PC-3 (cell line): ENCODE results near the gene RAB5B. TPM values are rescaled to one million over a fixed set of nuclear protein-coding genes. Genes with fewer than 3 reads are reported as not detected.

Source experiments
- ATAC-seq: fragments of 200-7000 bp; cut with Tn5 transposase; 2 replicates; pipeline ENCODE4 v1.9.1; 2020; ENCODE audit warnings: mild to moderate bottlenecking, moderate library complexity
- BruUV-seq: library from RNA; stranded (reverse); fragments of 400-500 nt; replicated peaks from 2 replicates; lab custom pipeline; 2021; lab: Mats Ljungman, UMichigan
- CTCF ChIA-PET: fragments of 300-600 bp; sonication (Branson Sonifier 250); formaldehyde crosslinking; loops from one replicate; lab custom pipeline; 2022; ENCODE audit warnings: antibody characterized with exemption; lab: Charles Lee
- POLR2A ChIA-PET: fragments of 300-600 bp; sonication (Branson Sonifier 250); formaldehyde crosslinking; loops from one replicate; lab custom pipeline; 2022; ENCODE audit warnings: antibody characterized with exemption; ENCODE audit not compliant: unreplicated experiment; lab: Charles Lee
- DNase-seq: peaks from one replicate; pipeline ENCODE4 v3.0.0-alpha.2; 2015
- H2AFZ ChIP-seq: fragments of 300-600 bp; sonication (generic); 2 replicates; pipeline ENCODE4 v1.6.0; 2016; ENCODE audit warnings: antibody characterized with exemption, low read length
- H3F3A ChIP-seq: fragments of 300-600 bp; sonication (generic); one replicate; pipeline ENCODE4 v1.6.0; 2017; ENCODE audit warnings: antibody characterized with exemption, low read length, control low read depth, mild to moderate bottlenecking; ENCODE audit not compliant: unreplicated experiment
- H3K27ac ChIP-seq: fragments of 300-600 bp; sonication (generic); 2 replicates; pipeline ENCODE4 v1.5.1; 2016; ENCODE audit warnings: mild to moderate bottlenecking, low read length
- H3K27me3 ChIP-seq: fragments of 300-600 bp; sonication (generic); 2 replicates; pipeline ENCODE4 v1.6.1; 2016; ENCODE audit warnings: low read length, mixed read lengths
- H3K36me3 ChIP-seq: fragments of 300-600 bp; sonication (generic); 2 replicates; pipeline ENCODE4 v1.6.1; 2016; ENCODE audit warnings: low read depth, mixed run types, low read length, mixed read lengths
- H3K4me1 ChIP-seq: fragments of 300-600 bp; sonication (generic); 2 replicates; pipeline ENCODE4 v1.5.1; 2016; ENCODE audit warnings: low read length; ENCODE audit not compliant: insufficient read depth
- H3K4me2 ChIP-seq: fragments of 300-600 bp; sonication (generic); 2 replicates; pipeline ENCODE4 v1.6.0; 2016; ENCODE audit warnings: low read length
- H3K4me3 ChIP-seq: fragments of 300-600 bp; sonication (generic); 2 replicates; pipeline ENCODE4 v1.5.1; 2016; ENCODE audit warnings: mild to moderate bottlenecking, low read length, mixed read lengths
- H3K79me2 ChIP-seq: fragments of 300-600 bp; sonication (generic); 2 replicates; pipeline ENCODE4 v1.6.1; 2017; ENCODE audit warnings: low read length, mixed read lengths
- H3K9ac ChIP-seq: fragments of 300-600 bp; sonication (generic); 2 replicates; pipeline ENCODE4 v1.6.0; 2016; ENCODE audit warnings: mild to moderate bottlenecking, low read length
- H3K9me2 ChIP-seq: fragments of 300-600 bp; sonication (generic); replicated peaks from 2 replicates; pipeline ENCODE4 v1.6.1; 2016; ENCODE audit warnings: mixed run types, low read length, mixed read lengths
- H3K9me3 ChIP-seq: fragments of 300-600 bp; sonication (generic); 2 replicates; pipeline ENCODE4 v1.6.1; 2016; ENCODE audit warnings: low read length, mixed read lengths
- H4K20me1 ChIP-seq: fragments of 300-600 bp; sonication (generic); 2 replicates; pipeline ENCODE4 v1.6.1; 2016; ENCODE audit warnings: low read length, mixed read lengths
- EZH2 ChIP-seq: fragments of 300-600 bp; sonication (generic); IDR thresholded peaks from one replicate; pipeline ENCODE4 v1.6.1; 2017; ENCODE audit warnings: antibody characterized with exemption, mild to moderate bottlenecking, low read length; ENCODE audit not compliant: unreplicated experiment
- EZH2phosphoT487 ChIP-seq: fragments of 300-600 bp; sonication (generic); IDR thresholded peaks from 2 replicates; pipeline ENCODE4 v1.6.1; 2018; ENCODE audit warnings: mild to moderate bottlenecking, antibody characterized with exemption, low read length, borderline replicate concordance
- intact Hi-C: fragments of 100-400 bp; cut with micrococcal nuclease; formaldehyde crosslinking; loops from 2 replicates; pipeline ENCODE4 v1.9.0; 2023
- total RNA-seq: library from RNA; depleted of rRNA; stranded (reverse); fragments of >200 nt; gene quantifications from 2 replicates; pipeline ENCODE4 v1.2.3, GENCODE V29; 2014
- TF ChIP-seq, protein P1 (sequence below): fragments of 300-600 bp; sonication (generic); conservative IDR thresholded peaks from 2 replicates; pipeline ENCODE4 v1.5.1; 2017; ENCODE audit warnings: antibody characterized with exemption, low read depth, mild to moderate bottlenecking, low read length

The RAB5B gene
- total RNA-seq, 1 experiment from 2014 or later: 48.8 TPM

DNA sequence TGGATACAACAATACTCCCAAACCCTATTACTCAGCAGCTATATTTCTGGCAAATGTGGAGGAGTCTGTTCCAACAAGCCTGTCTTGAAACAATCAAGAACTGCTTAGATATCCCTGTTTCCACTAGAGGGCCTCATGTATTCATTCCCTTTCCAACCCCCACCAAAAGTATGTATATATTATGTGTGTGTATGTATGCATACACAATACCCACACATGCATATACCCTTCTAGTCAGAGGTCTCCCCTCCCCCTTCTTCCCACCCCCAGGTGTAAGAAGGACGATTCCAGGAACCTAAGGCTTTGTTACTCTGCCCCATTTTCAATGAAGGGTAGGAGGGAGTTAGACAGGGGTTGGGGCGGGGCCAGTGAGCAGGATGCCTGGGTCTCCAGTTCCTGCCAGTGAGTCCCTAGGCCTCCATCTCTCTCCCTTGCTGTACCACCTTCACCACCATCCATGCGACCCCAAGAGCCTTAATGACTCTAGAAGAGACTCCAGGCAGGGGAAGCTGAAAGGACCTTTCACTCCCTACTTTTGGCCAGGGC, 43.0 kb upstream of the RAB5B start, which contains the start of gene DGKA:
Gene DGKA (plus strand): TSS at position 392 of the 546 bp plus-strand sequence. CDS start 5,342 bp downstream, outside the sequence.
- peak; percentile 75 for DNase-seq
- POLR2A ChIA-PET: interaction anchor here (0.6 kb wide), 1 partner anchor 50 kb away, joined by 3 read pairs; no protein-coding TSS in a partner anchor
- Histone ChIP-seq H4K20me1 (no peaks in the 10 kb centered on the region), H3K4me1 (peaks cover 47% of the 10 kb centered on the region), H3K79me2 (peaks cover 9% of the 10 kb centered on the region), H3K36me3 (no peaks in the 10 kb centered on the region), H3K4me3 (peak within 1 kb of the TSS; percentile 82), H2AFZ (peak within 1 kb of the TSS; percentile 94), H3K9ac (peak within 1 kb of the TSS; percentile 70), H3K4me2 (peak within 1 kb of the TSS; percentile 95), H3K27ac (peak within 1 kb of the TSS; percentile 38), H3K9me2 (no peaks in the 10 kb centered on the region), H3K27me3 (no peaks in the 10 kb centered on the region), H3K9me3 (no peaks in the 10 kb centered on the region), H3F3A (no peaks in the 10 kb centered on the region)
- intact Hi-C loops: loop anchor here (1.0 to 2.0 kb wide), 3 partner anchors 9 to 192 kb away; partner anchors contain the start of gene SUOX
- CTCF ChIA-PET: interaction anchor here (0.6 to 1.4 kb wide), 7 partner anchors 9 to 1606 kb away, joined by 3 to 28 read pairs (median 3); partner anchors contain the start of genes COPZ1, DNAJC14 and ORMDL2
- TF ChIP-seq, protein P1, sequence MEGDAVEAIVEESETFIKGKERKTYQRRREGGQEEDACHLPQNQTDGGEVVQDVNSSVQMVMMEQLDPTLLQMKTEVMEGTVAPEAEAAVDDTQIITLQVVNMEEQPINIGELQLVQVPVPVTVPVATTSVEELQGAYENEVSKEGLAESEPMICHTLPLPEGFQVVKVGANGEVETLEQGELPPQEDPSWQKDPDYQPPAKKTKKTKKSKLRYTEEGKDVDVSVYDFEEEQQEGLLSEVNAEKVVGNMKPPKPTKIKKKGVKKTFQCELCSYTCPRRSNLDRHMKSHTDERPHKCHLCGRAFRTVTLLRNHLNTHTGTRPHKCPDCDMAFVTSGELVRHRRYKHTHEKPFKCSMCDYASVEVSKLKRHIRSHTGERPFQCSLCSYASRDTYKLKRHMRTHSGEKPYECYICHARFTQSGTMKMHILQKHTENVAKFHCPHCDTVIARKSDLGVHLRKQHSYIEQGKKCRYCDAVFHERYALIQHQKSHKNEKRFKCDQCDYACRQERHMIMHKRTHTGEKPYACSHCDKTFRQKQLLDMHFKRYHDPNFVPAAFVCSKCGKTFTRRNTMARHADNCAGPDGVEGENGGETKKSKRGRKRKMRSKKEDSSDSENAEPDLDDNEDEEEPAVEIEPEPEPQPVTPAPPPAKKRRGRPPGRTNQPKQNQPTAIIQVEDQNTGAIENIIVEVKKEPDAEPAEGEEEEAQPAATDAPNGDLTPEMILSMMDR: peak; percentile 81
- TF ChIP-seq EZH2: no peak
- TF ChIP-seq EZH2phosphoT487: no peak
- no TSS peak for BruUV-seq
- peak; percentile 23 for ATAC-seq

DNA sequence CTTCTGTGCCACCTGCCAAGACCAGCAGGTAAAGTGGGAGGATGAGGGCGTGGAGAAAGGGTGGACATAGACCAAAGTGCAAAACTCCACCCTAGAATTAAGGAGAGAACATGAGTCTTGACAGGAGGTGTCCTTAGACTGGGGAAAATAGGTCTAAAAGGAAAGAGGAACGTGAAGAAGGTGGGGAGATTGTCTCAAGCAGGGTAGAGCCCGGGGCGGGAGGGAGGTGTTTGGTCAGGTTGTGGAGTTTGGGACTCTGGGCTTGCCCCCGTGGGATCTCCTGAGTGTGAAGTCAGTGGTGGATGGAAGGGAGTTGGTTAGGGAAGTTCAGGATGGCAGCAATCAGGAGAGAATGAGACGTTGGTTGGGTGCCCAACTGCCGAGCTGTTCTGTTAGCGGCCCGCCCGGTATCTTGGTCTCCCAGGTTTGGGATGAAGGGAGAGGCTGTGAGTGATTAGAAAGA, 42.5 kb upstream of the RAB5B start:
- Histone ChIP-seq H3K9me2 (no peaks in the 10 kb centered on the region), H3K9me3 (no peaks in the 10 kb centered on the region), H3K27me3 (no peaks in the 10 kb centered on the region), H3K4me1 (peaks cover 43% of the 10 kb centered on the region), H3K4me3 (peak overlapping the region; percentile 82), H3K27ac (peak overlapping the region; percentile 38), H3K36me3 (no peaks in the 10 kb centered on the region), H3K4me2 (peak overlapping the region; percentile 95), H3K9ac (peak overlapping the region; percentile 70), H3F3A (no peaks in the 10 kb centered on the region), H4K20me1 (no peaks in the 10 kb centered on the region), H3K79me2 (peaks cover 4% of the 10 kb centered on the region), H2AFZ (peak overlapping the region; percentile 94)
- BruUV-seq: TSS peak; percentile 4
- intact Hi-C loops: loop anchor here (2.0 kb wide), 1 partner anchor 193 kb away; no protein-coding TSS in a partner anchor
- TF ChIP-seq, protein P1: no peak
- TF ChIP-seq EZH2: no peak
- TF ChIP-seq EZH2phosphoT487: no peak
- ChIA-PET CTCF (interaction anchor here (1.0 kb wide), 1 partner anchor 9 kb away, joined by 4 read pairs; no protein-coding TSS in a partner anchor), POLR2A (no interaction called here)
- DNase-seq: no peak
- ATAC-seq: no peak
